HG02973 (cell line): Measurements from ENCODE around the gene ARHGEF6.

Source experiments
- ATAC-seq: cut with Tn5 transposase; IDR thresholded peaks from one replicate; pipeline ENCODE4 v1.9.1; 2021; ENCODE audit warnings: moderate library complexity; ENCODE audit not compliant: unreplicated experiment

The ARHGEF6 gene

GRCh38 chrX:136650811-136651210 lies 129.9 kb downstream of the ARHGEF6 start:
- no peak for ATAC-seq

- ATAC-seq: no peak
Measured at GRCh38 chrX:136647677-136648360, 132.9 kb downstream of the ARHGEF6 start, which contains the start of gene CD40LG. Gene CD40LG, plus strand, starts transcription at chrX:136648158. Its CDS starts 91 bp downstream, at chrX:136648249.

GRCh38 chrX:136646602-136647239 lies 134.0 kb downstream of the ARHGEF6 start:
- ATAC-seq: no peak

GRCh38 chrX:136643243-136643642 lies 137.5 kb downstream of the ARHGEF6 start:
- no peak for ATAC-seq

GRCh38 chrX:136639506-136640176 lies 141.1 kb downstream of the ARHGEF6 start:
- ATAC-seq: no peak

- ATAC-seq: no peak
Measured at GRCh38 chrX:136636121-136636520, 144.6 kb downstream of the ARHGEF6 start.

GRCh38 chrX:136635235-136635634 lies 145.5 kb downstream of the ARHGEF6 start:
- no peak for ATAC-seq

GRCh38 chrX:136630881-136631280 lies 149.9 kb downstream of the ARHGEF6 start:
- ATAC-seq: no peak

- no peak for ATAC-seq
Measured at GRCh38 chrX:136629084-136629750, 151.5 kb downstream of the ARHGEF6 start.

- ATAC-seq: no peak
Measured at GRCh38 chrX:136627409-136627808, 153.3 kb downstream of the ARHGEF6 start.

GRCh38 chrX:136626891-136627290 lies 153.8 kb downstream of the ARHGEF6 start:
- ATAC-seq: no peak

GRCh38 chrX:136626237-136626636 lies 154.5 kb downstream of the ARHGEF6 start:
- ATAC-seq: no peak

GRCh38 chrX:136625246-136625645 lies 155.5 kb downstream of the ARHGEF6 start:
- ATAC-seq: no peak

- ATAC-seq: no peak
Measured at GRCh38 chrX:136623396-136623795, 157.3 kb downstream of the ARHGEF6 start.

GRCh38 chrX:136622568-136622967 lies 158.2 kb downstream of the ARHGEF6 start:
- no peak for ATAC-seq

- no peak for ATAC-seq
Measured at GRCh38 chrX:136620780-136621179, 160.0 kb downstream of the ARHGEF6 start.

GRCh38 chrX:136619899-136620505 lies 160.7 kb downstream of the ARHGEF6 start:
- ATAC-seq: no peak

- ATAC-seq: peak; percentile 86
Measured at GRCh38 chrX:136616987-136617685, 163.6 kb downstream of the ARHGEF6 start.
